Raji (cell line): ENCODE results near the gene CETP.

Experiments used
- POLR2A ChIP-seq: IDR thresholded peaks from 2 replicates; pipeline ENCODE4 v1.6.1; 2011; ENCODE audit warnings: low read depth, low read length, control low read depth; ENCODE audit not compliant: insufficient read depth

CETP gene, protein sequence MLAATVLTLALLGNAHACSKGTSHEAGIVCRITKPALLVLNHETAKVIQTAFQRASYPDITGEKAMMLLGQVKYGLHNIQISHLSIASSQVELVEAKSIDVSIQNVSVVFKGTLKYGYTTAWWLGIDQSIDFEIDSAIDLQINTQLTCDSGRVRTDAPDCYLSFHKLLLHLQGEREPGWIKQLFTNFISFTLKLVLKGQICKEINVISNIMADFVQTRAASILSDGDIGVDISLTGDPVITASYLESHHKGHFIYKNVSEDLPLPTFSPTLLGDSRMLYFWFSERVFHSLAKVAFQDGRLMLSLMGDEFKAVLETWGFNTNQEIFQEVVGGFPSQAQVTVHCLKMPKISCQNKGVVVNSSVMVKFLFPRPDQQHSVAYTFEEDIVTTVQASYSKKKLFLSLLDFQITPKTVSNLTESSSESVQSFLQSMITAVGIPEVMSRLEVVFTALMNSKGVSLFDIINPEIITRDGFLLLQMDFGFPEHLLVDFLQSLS

DNA sequence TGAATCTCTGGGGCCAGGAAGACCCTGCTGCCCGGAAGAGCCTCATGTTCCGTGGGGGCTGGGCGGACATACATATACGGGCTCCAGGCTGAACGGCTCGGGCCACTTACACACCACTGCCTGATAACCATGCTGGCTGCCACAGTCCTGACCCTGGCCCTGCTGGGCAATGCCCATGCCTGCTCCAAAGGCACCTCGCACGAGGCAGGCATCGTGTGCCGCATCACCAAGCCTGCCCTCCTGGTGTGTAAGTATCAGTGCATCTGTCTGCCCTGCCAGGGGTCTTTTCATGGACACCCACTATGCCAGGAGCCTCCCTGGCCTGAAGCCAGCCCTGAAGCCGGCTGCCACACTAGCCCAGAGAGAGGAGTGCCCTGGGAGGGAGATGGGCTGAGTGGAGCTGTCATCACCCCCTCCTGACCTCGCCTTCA, at the start of gene CETP:
CETP (plus strand) TSS at position 100 of the 431 bp plus-strand sequence; CDS start at position 130, 30 bp downstream.
- no peak for TF ChIP-seq POLR2A

DNA sequence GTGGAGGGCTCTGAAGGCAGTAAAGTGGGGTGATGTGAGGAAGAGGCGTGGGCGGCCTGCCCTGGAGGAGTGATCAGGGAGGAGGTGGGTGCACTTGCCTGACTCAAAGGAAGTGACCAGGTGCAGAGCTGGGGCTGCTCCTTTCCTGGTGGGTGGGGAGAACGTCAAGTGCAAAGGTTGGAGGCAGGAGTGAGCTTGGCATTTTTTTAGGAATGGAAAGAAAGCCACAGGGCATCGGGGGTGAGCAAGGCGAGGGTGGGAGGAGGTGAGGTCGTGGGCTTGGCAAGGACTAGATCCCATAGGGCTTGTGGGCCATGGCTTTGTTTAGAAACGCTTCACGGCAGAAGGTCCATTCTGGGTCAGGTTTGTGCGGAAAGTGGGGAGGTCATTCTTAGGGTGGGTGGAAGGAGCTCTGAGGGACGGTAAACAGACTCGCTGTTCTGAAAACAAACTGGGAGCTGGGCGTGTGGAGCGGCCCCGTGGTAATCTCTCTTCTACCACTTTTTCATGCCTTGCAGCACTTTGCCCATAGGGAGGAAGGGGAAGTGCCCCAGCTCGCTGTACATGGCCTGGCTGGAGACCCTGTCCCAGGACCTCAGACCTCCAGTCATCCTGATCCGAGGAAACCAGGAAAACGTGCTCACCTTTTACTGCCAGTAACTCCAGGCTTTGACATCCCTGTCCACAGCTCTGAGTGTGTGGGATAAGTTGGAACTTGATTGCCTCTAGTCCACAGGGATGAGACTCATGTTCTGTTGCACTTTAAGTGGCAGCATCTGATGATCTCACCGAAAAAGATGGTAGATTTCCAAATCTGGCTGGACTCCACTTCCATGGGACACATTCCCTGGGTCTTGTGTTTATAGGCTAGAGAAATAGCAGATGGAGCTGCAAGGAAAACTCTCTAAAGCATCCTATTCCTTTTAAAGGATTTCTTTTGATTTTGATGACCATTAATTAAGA, 48.7 kb upstream of the CETP start:
- no peak for TF ChIP-seq POLR2A

GRCh38 chr16:56914896-56915295, 46.9 kb upstream of the CETP start:
- no peak for TF ChIP-seq POLR2A

GRCh38 chr16:56915336-56916119, 46.2 kb upstream of the CETP start:
- no peak for TF ChIP-seq POLR2A

DNA sequence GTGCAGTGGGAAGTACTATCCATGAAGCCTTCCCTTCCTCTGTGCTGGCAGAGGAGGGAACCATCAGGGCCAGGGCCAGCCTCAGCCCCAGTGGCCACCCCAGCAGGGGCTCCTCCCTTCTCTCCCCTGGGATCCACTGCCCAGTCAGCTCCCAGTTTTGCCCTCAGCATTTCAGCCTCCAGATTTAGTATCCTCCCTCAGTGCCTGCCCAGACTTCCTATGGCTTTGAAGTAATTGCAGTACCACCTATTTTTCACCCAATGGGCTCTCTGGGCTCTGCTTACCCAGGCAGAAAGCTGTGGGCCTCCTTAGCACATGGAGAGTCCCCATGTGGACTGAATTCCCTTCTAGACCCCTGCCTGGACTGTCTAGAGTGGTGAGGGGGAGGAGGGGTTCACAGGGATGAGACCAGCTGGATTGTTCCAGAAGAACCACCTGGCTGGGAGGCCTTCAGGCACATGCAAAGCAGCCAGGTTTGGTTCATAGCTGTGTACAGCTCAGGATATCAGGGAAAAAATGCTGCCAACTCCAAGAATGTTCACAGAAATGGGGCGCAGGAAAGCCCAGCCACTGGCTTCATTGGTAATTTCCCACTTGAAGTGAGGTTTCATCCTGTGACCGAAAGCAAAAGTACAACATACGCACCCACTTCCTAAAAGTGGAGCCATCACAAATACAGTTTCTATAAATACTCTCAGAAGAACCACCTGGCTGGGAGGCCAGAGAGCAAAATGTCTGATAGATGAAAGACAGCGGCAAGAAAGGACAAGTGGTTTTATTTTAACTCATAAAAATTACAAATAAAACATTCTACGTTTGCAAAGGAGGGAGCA, 45.0 kb upstream of the CETP start:
- no peak for TF ChIP-seq POLR2A

DNA sequence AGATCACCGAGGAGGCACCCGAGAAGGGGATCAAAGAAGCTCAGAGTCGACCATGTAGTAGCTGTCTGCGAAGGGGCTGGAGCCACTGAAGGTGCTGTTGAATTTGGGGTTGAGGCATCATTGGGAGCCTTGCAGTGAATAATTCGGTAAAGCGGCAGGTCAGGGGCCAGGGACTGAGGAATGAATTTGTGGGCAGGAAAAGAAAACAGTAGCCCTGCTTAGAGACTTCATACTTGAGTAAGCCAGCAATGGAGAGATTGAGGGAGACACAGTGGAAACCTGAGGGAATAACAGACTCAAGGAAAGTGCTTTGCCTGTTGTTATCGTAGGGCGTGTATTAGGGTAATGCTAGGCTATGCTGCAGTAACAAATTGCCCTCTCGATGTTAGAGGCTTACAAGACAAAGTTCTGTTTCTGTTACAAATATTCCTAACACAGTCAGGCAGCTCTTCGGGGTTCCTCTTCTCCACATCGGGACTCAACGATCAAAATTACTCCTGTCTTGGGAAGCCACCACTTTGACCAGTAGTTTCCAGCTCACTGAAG, 43.2 kb upstream of the CETP start:
- TF ChIP-seq POLR2A: no peak

- TF ChIP-seq POLR2A: no peak
Observed at GRCh38 chr16:56919099-56919800, 42.5 kb upstream of the CETP start.

GRCh38 chr16:56921571-56921970, 40.2 kb upstream of the CETP start:
- TF ChIP-seq POLR2A: no peak

DNA sequence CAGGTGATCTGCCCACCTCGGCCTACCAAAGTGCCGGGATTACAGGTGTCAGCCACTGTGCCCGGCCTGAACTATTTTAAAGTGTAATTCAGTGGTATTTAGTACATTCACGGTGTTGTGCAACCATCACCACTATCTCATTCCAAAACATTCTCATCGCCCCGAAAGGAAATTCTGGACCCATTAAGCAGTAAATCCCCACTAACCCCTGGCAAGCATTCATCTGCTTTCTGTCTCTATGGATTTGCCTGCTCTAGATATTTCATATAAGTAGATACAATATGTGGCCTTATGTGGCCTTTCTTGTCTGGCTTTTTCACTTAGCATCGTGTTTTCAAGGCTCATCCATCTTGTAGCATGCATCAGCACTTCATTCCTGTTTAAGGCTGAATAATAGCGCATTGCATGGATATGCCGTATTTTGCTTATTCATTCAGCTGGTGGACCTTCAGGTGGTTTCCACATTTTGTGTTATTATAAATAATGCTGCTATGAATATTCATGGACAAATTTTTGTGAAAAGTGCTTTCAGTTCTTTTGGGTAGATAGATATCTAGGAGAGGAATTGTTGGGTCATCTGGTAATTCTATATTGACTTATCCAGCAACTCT, 38.2 kb upstream of the CETP start:
- TF ChIP-seq POLR2A: no peak

- no peak for TF ChIP-seq POLR2A
Observed at GRCh38 chr16:56927471-56927870, 34.3 kb upstream of the CETP start.

DNA sequence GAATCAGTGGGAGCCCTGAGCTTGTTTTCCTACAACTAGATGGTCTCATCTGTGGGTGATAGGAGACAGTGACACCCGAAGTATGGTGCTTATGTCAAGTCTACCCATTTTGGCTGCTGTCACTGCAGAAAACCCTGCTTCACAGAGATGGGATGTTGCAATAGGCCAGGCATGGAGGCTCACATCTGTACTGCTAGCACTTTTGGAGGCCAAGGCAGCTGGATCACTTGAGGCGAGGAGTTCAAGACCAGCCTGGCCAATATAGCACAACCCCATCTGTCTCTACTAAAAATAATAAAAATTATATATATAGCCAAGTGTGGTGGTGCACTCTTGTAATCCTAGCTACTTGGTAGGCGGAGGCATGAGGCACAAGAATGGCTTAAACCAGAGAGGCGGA, 32.1 kb upstream of the CETP start:
- no peak for TF ChIP-seq POLR2A

GRCh38 chr16:56930486-56931270, 31.1 kb upstream of the CETP start:
- TF ChIP-seq POLR2A: no peak; the same call in 1 of the 2 replicates
